Caco-2 (cell line): Measurements from ENCODE around the gene NLGN1. TPM values are rescaled to one million over a fixed set of nuclear protein-coding genes. Genes with fewer than 3 reads are reported as not detected.

Experiments used
- BruUV-seq: library from RNA; stranded (reverse); fragments of 400-500 nt; replicated peaks from 2 replicates; lab custom pipeline; 2021; lab: Mats Ljungman, UMichigan
- CTCF ChIA-PET: fragments of 300-600 bp; sonication (Branson Sonifier 250); formaldehyde crosslinking; loops from one replicate; lab custom pipeline; 2022; ENCODE audit warnings: antibody characterized with exemption; lab: Charles Lee
- POLR2A ChIA-PET: fragments of 300-600 bp; sonication (Branson Sonifier 250); formaldehyde crosslinking; loops from one replicate; lab custom pipeline; 2022; ENCODE audit warnings: antibody characterized with exemption; lab: Charles Lee
- DNase-seq, 2 experiments: peaks; one replicate each; pipeline versions ENCODE4 v3.0.0 to v3.0.0-alpha.2; 2020 to 2022
- H3K27me3 ChIP-seq: replicated peaks from 2 replicates; pipeline ENCODE4 v1.6.0; 2011; ENCODE audit warnings: low read length; ENCODE audit not compliant: control insufficient read depth, insufficient read depth
- H3K36me3 ChIP-seq: 2 replicates; pipeline ENCODE4 v1.5.1; 2011; ENCODE audit warnings: low read length; ENCODE audit not compliant: control insufficient read depth, insufficient read depth
- H3K4me1 ChIP-seq: fragments of 250-450 bp; sonication (Bioruptor Pico); 2 replicates; pipeline ENCODE4 v1.5.1; 2020; ENCODE audit warnings: mild to moderate bottlenecking
- H3K4me3 ChIP-seq: 2 replicates; pipeline ENCODE4 v1.5.1; 2011; ENCODE audit warnings: low read depth, mild to moderate bottlenecking, control low read depth, low read length
- H3K9me3 ChIP-seq: fragments of 250-450 bp; sonication (Bioruptor Pico); 2 replicates; pipeline ENCODE4 v1.5.1; 2020; ENCODE audit warnings: mild to moderate bottlenecking, moderate library complexity
- H3K27ac Mint-ChIP-seq: one replicate; pipeline ENCODE4 v1.8.0; 2022; ENCODE audit warnings: mixed read lengths; ENCODE audit not compliant: unreplicated experiment
- H3K27me3 Mint-ChIP-seq: one replicate; pipeline ENCODE4 v1.8.0; 2022; ENCODE audit warnings: mixed read lengths; ENCODE audit not compliant: insufficient read depth, unreplicated experiment
- H3K36me3 Mint-ChIP-seq: one replicate; pipeline ENCODE4 v1.8.0; 2022; ENCODE audit warnings: mild to moderate bottlenecking, mixed read lengths; ENCODE audit not compliant: insufficient read depth, unreplicated experiment
- H3K4me1 Mint-ChIP-seq: one replicate; pipeline ENCODE4 v1.8.0; 2022; ENCODE audit warnings: low read depth, mixed read lengths; ENCODE audit not compliant: unreplicated experiment
- H3K4me3 Mint-ChIP-seq: one replicate; pipeline ENCODE4 v1.8.0; 2022; ENCODE audit warnings: mild to moderate bottlenecking, moderate library complexity, mixed read lengths; ENCODE audit not compliant: unreplicated experiment
- H3K9me3 Mint-ChIP-seq: one replicate; pipeline ENCODE4 v1.8.0; 2022; ENCODE audit warnings: mixed read lengths; ENCODE audit not compliant: unreplicated experiment
- intact Hi-C: fragments of 100-400 bp; cut with micrococcal nuclease; formaldehyde crosslinking; loops from one replicate; pipeline ENCODE4 v1.10.0; 2022; ENCODE audit not compliant: unreplicated experiment
- total RNA-seq: library from RNA; stranded (reverse); gene quantifications from 2 replicates; pipeline ENCODE4 v1.2.3, GENCODE V29; 2022
- TF ChIP-seq, protein P1 (sequence below), 2 experiments: fragments of 200-600 bp in 1 of 2; IDR thresholded peaks; 1 replicate in 1 of 2; 2 replicates in 1 of 2; pipeline versions ENCODE4 v1.5.1 to v1.8.0; 2011 to 2022; ENCODE audit warnings: antibody characterized with exemption in 1 of 2, control low read depth in 1 of 2, inconsistent platforms in 1 of 2, low read depth in 1 of 2, low read length in 1 of 2, mild to moderate bottlenecking in 1 of 2, moderate library complexity in 1 of 2; ENCODE audit not compliant: insufficient read depth in 1 of 2, severe bottlenecking in 1 of 2, unreplicated experiment in 1 of 2

The NLGN1 gene
- total RNA-seq, 1 experiment from 2014 or later: not detected

DNA sequence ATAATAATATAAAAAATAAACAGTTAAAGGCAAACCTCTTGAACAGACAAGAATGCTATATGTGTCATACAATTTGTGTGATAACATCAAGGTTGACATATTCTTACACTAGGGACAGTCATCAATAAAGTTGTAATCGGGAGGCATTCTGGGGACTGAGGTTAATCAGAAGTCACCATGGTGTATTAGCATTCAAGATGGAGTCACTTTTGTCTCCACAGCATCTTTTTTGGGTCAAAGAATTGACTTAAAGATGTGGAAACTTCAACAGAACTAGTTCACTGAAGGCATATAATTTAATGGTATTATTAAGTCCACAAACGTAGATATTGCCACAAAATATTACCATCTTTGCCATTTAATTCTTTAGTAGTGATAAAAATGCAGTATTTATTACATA lies 836.0 kb downstream of the NLGN1 start:
- ChIA-PET CTCF (no interaction called here), POLR2A (no interaction called here)
- Histone ChIP-seq H3K4me1 (no peaks in the 10 kb centered on the region), H3K36me3 (no peaks in the 10 kb centered on the region), H3K4me3 (no peak overlapping the region), H3K27me3 (no peaks in the 10 kb centered on the region), H3K9me3 (no peaks in the 10 kb centered on the region)
- no peak for DNase-seq
- no peak overlapping the region for H3K4me3 Mint-ChIP-seq
- no TSS peak for BruUV-seq
- no peaks in the 10 kb centered on the region for H3K9me3 Mint-ChIP-seq
- intact Hi-C loops: no loop called here
- no peaks in the 10 kb centered on the region for H3K36me3 Mint-ChIP-seq
- no peaks in the 10 kb centered on the region for H3K27me3 Mint-ChIP-seq
- no peaks in the 10 kb centered on the region for H3K4me1 Mint-ChIP-seq
- TF ChIP-seq, protein P1, sequence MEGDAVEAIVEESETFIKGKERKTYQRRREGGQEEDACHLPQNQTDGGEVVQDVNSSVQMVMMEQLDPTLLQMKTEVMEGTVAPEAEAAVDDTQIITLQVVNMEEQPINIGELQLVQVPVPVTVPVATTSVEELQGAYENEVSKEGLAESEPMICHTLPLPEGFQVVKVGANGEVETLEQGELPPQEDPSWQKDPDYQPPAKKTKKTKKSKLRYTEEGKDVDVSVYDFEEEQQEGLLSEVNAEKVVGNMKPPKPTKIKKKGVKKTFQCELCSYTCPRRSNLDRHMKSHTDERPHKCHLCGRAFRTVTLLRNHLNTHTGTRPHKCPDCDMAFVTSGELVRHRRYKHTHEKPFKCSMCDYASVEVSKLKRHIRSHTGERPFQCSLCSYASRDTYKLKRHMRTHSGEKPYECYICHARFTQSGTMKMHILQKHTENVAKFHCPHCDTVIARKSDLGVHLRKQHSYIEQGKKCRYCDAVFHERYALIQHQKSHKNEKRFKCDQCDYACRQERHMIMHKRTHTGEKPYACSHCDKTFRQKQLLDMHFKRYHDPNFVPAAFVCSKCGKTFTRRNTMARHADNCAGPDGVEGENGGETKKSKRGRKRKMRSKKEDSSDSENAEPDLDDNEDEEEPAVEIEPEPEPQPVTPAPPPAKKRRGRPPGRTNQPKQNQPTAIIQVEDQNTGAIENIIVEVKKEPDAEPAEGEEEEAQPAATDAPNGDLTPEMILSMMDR (IDR thresholded peaks at IDR 0.05; ENCODE audit: insufficient read depth in 1 of 2, low read depth in 1 of 2, low read length in 1 of 2, severe bottlenecking in 1 of 2, unreplicated experiment in 1 of 2): no peak
- no peak overlapping the region for H3K27ac Mint-ChIP-seq

DNA sequence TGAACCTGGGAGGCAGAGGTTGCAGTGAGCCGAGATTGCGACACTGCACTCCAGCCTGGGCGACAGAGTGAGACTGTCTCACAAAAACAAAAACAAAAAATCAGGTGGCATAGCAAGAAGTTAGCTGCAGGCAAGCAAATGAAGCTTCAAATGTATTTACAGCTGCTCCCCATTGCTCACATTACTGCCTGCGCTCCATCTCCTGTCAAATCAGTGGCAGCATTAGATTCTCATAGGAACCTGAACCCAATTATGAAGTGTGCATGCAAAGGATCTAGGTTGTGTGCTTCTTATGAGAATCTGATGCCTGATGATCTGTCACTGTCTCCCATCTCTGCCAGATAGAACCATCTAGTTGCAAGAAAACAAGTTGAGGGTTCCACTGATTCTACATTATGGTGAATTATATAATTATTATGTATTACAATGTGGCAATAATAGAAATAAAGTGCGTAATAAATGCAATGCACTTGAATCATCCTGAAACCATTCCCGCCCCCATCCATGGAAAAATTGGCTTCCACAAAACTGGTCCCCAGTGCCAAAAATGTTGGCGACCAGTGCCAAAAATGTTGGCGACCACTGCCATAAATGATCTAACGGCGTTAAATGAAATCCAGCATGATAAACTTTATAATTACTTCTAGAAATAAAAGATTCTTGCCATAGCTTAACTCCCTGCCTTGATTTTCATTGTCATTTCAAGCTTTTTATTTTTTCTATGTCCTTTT lies 844.9 kb downstream of the NLGN1 start:
- Mint-ChIP-seq H3K36me3 (no peaks in the 10 kb centered on the region), H3K27ac (no peak overlapping the region), H3K4me3 (no peak overlapping the region), H3K9me3 (no peaks in the 10 kb centered on the region), H3K4me1 (no peaks in the 10 kb centered on the region), H3K27me3 (no peaks in the 10 kb centered on the region)
- DNase-seq: no peak
- TF ChIP-seq, protein P1 (IDR thresholded peaks at IDR 0.05; ENCODE audit: insufficient read depth in 1 of 2, low read depth in 1 of 2, low read length in 1 of 2, severe bottlenecking in 1 of 2, unreplicated experiment in 1 of 2): no peak
- POLR2A ChIA-PET: no interaction called here
- no peaks in the 10 kb centered on the region for H3K36me3 ChIP-seq
- BruUV-seq: no TSS peak
- H3K9me3 ChIP-seq: no peaks in the 10 kb centered on the region; the same call in 1 of the 2 replicates
- H3K4me1 ChIP-seq: no peaks in the 10 kb centered on the region
- no peaks in the 10 kb centered on the region for H3K27me3 ChIP-seq
- no peak overlapping the region for H3K4me3 ChIP-seq
- CTCF ChIA-PET: no interaction called here
- intact Hi-C loops: no loop called here

DNA sequence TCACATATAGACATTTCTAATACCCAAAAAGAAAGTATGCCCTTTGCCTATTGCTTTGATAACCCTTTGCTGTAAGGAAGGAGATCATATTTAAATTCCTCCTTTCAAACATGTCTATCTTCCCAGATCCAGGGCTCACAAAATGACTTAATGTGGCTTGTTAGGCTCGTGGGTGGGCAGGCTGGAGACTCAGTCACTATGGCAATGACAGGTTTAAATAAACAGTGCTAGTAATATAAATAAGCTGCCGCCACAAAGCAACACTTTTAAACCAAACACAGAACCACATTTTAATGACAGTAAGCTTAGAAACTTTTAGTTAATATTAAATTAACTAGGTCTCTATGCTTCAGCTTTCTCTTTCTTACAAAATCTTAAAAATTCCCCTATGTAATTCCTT lies 845.6 kb downstream of the NLGN1 start:
- ChIA-PET CTCF (no interaction called here), POLR2A (no interaction called here)
- no peaks in the 10 kb centered on the region for H3K4me1 Mint-ChIP-seq
- no peaks in the 10 kb centered on the region for H3K9me3 Mint-ChIP-seq
- no TSS peak for BruUV-seq
- no peaks in the 10 kb centered on the region for H3K27me3 Mint-ChIP-seq
- no peak for DNase-seq
- Histone ChIP-seq H3K36me3 (no peaks in the 10 kb centered on the region), H3K9me3 (no peaks in the 10 kb centered on the region; the same call in 1 of the 2 replicates), H3K4me3 (no peak overlapping the region), H3K27me3 (no peaks in the 10 kb centered on the region), H3K4me1 (no peaks in the 10 kb centered on the region)
- intact Hi-C loops: no loop called here
- H3K27ac Mint-ChIP-seq: no peak overlapping the region
- TF ChIP-seq, protein P1 (IDR thresholded peaks at IDR 0.05; ENCODE audit: insufficient read depth in 1 of 2, low read depth in 1 of 2, low read length in 1 of 2, severe bottlenecking in 1 of 2, unreplicated experiment in 1 of 2): no peak
- no peak overlapping the region for H3K4me3 Mint-ChIP-seq
- no peaks in the 10 kb centered on the region for H3K36me3 Mint-ChIP-seq
